Stimulated activated CD4-positive, alpha-beta T cell treated with anti-CD3 and anti-CD28 coated beads, Interleukin-12 subunit alpha, Interleukin-12 subunit beta, amount 100 ng/mL, for 24 hours (primary cell): Measurements from ENCODE around the gene ASIC2.

Source experiments
- DNase-seq, 2 experiments: peaks; one replicate each; pipeline ENCODE4 v3.0.0-alpha.2; 2020; ENCODE audit warnings: low read depth in 2 of 2

Gene ASIC2

DNA sequence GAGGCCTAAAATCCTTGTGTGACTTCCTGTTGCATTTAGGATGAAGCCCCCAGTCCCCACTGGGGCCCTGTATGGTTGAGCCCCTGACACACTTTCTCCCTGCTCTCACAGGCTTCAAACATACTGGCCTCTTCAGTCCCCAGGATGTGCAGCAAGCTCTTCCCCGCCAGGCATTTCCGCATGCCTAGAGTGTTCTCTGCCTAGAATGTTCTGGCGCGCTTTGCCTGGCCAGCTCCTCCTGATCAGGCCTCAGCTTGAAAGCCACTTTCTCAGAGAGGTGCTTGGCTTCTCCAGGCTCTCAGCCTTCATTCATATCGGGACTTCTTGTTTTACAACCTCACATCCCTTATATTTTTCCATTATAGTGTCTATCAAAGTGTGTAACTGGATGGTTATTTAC, 177.7 kb downstream of the ASIC2 start:
- no peak for DNase-seq

DNA sequence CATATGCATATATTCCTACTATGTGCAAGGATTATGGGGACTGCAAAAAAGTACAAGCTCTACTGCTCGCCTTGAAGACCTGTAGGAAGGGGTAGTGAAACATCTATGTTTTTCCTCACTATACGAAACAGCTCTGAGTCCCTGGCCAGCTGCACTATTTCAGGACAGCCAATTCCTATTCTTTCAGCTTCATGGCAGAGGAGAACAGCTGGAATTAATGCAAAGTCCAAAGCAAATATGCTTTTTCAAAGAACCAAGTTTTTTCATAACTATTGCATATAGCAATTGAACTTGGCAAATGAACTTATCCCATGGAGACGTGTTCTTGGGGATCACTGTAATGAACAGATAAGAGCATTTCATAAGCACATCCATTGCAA, 179.1 kb downstream of the ASIC2 start:
- no peak for DNase-seq

DNA sequence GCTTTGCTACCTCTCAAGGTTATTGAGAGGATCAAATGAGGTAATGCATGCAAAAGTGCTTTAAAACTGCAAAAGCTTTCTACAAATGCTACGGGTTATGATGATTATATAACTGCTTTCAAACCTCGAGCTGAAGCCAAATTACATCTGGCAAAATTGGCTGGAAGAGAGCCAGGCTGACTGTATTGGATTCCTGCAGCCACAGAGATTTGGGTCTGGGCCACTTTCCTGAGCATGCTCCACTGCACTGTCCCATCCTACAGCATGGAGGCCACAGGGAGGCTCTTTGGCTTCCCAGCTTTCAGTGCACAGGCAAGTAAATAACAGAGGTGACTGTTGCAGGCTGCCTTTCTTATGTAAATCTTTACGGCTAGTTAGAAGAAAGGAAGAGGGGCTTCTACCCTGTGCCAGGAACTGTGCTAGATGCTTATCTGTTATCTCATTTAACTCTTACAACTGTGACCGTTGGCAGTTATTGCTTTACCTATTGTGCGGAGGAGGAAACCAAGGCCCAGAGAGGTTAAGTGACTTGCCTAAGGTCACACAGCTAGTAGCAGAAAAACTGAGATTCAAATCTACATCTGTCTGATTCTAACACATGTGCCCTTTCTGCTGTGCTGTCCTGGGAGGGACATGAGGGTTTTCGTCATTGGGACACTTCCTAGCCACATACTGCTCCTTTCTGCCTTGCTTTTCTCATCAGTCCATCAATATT, 179.7 kb downstream of the ASIC2 start:
- DNase-seq = no peak

DNA sequence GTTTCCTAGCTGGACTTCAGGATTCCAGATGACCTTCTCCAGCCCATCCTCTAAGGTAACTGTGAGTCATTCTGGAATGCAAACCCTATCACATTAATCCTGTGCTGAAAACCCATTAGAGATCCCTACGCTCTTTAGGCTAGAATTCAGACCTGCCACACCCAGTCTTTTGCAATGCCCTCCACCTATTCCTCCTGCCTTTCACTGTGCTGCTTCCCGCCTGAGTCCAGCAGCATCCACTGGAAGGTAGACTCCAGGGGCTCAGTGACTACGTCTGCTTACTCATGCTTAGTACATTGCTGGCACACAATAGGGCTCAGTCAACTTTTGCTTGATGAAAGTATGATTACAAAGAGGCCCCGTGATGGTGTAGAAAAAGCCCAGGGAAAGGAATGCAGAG, 180.3 kb downstream of the ASIC2 start:
- DNase-seq = no peak

DNA sequence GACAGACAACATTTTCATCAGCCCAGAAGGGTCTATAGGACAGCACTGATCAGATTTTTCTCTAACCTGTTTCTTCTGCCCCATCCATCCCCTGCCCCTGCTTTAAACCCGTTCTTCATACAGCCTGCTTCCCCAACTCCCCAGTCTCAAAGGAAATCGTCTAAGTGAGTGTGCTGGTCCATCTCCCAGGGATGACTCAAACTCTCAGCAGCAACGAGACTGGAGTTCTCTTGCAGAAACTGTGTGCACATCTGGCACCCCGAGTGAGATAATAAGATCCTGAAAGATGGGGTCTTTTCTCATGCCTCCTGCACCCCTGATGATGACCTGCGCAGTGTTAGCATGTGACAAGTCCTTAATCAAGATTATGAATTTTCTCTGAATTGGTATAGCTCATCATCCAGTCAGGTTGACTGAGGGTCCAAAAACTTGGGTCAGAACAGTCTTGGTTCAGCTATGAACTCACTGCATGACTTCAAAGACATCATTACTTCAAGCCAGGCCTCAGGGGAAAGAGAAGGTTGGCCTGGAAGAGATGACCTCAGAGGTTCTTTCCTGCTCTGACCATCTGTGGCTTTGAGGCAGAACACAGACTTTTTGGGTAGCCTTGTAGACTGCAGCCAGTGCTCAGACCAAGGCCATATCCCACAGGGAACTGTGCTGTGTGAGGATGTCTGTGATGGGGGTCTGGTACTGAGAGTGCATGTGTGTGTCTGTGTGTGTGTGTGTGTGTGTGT, 183.6 kb downstream of the ASIC2 start:
- DNase-seq = no peak

GRCh38 chr17:33106525-33107165, 186.4 kb downstream of the ASIC2 start:
- DNase-seq = no peak

DNA sequence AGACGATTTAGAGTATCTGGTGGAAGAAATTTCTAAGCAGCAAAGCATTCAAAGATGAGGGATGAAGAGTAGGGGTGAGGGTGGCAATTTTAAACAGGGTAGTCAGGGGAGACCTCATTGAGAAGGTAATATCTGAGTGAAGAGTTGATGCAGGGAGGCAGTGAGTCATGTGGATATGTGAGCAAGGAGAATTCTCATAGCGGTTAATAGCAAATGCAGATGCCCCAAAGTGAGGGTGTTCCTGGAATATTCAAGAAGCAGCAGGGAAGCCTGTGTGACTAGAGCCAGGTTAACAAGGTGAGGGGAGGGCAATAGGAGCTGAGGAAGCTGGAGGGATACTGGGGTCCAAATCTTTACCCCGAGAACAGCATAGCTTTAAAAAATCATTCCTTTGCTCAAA, 187.2 kb downstream of the ASIC2 start:
- no peak for DNase-seq

DNA sequence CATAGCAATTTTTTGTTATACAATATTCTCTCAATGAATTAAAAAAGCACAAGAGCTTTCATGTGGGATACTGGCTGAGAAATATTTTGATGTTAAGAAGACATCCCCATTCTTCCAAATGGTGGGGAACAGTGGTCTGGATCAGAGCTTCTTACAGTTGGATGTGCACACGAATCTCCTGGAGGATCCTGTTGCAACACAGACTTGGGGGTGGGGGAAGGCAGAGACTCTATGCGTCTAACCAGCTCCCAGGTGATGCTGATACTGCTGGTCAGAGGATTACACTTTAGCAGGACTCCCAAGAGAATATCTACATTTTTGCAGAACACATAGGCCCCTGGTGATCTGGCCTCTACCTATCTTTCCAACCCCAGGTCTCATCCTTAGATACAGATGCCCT, 193.2 kb downstream of the ASIC2 start:
- no peak for DNase-seq

GRCh38 chr17:33099252-33099651, 193.8 kb downstream of the ASIC2 start:
- no peak for DNase-seq

- DNase-seq = no peak
Observed at GRCh38 chr17:33097411-33097810, 195.7 kb downstream of the ASIC2 start.

DNA sequence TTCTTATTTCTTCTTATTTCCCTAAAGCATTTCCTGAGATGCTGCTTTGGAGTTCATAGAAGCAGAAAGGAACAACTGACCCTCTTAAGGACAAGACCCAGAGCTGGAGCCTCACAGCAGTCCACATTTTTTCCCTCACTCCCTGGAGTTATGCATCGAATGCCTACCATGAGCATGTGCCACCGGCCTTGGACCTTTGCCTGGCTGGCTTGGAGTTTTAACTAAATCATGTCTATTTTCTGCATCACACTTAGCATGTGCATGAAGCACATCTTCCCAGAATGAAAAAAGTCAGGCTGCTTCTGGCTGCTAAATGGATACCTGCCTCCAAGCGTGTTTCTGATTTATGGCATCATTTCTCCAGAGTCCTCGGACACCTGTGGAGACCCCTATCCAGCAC, 196.9 kb downstream of the ASIC2 start:
- no peak for DNase-seq

DNA sequence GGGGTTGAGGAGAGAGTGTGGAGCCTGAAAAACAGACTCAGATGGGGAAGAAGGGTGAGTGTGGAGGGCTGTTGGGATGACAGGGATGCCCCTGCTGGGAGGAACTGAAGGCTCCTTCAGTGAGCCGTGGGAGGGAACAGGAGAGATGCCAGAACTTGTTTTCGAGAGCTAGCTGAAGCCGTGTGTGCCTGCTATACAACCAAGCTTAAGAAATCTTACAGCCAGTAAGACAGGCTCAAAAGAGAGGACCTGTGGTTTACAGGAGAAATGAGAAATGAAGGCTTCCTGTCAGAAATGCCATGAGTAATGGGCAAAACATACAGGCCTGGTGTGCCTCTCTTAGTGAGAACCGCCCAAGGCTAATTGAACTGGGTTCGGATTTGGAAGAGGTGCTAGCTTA, 201.8 kb downstream of the ASIC2 start:
- DNase-seq = no peak

- no peak for DNase-seq
Observed at GRCh38 chr17:33090806-33091205, 202.3 kb downstream of the ASIC2 start.

DNA sequence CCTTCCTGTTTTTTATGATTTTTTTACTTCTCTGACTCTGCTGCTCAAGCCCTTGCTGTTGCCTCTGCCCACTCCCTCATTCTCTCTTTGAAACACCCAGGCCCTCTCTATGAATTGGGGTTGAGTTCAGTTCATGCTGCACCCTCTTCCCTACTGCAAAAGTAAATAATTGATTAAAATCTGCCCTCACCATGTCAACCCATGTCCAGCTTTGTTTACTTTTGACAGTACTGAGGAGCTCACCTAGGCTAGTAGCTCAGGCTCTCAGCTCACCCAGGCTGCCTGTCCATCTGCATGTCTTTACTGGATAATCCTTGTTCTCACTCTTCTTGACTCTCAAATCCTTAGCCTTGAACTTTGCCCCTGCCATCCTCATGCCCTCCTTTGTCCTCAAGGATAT, 206.2 kb downstream of the ASIC2 start:
- no peak for DNase-seq

DNA sequence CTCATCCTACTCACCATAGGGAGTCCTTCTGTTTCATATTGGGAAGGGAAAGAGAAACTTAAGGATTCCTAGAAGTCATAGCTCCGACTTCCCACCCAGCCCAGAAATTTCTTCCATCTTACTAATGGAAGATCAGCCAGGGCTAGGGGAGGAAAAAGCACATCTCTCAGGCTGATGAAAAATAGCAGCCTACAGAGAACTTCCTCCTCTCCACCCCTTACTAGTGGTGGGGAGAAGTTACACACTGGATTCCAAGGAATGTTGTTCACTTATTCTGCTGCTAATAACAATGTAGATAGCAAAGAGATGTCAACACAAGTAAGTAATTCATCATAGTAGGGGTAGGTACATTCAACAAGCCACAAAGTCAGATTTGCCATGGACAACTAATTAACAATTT, 207.1 kb downstream of the ASIC2 start:
- no peak for DNase-seq

- no peak for DNase-seq
Observed at GRCh38 chr17:33085256-33085655, 207.8 kb downstream of the ASIC2 start.

GRCh38 chr17:33084755-33085154, 208.3 kb downstream of the ASIC2 start:
- DNase-seq = no peak

DNA sequence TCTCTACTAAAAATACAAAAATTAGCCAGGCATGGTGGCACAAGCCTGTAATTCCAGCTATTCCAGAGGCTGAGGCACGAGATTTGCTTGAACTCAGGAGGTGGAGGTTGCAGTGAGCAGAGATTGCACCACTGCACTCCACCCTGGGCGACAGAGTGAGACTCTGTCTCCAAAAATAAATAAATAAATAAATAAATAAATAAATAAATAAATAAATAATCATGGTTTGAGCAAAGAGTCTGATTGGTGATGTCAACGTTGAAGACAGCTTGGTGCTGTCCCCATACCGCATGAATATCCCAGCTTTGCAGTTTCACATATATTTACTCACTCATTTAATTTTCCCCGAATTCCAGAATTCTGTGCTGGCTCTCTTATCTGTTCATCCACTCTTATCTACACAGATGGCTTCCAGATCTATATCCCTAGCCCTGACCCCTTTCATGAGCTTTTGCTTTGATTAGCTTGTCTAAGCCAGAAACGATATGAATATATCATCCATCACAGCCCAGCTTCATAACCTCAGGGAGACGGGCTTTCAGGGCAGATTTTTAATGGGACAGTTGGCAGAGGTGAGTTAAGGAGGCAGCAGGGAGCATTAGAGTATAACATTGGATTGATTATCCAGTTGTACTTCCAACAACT, 210.4 kb downstream of the ASIC2 start:
- DNase-seq = no peak

GRCh38 chr17:33080091-33080490, 213.0 kb downstream of the ASIC2 start:
- DNase-seq = no peak

GRCh38 chr17:33079201-33079600, 213.9 kb downstream of the ASIC2 start:
- DNase-seq = no peak

- DNase-seq = no peak
Observed at GRCh38 chr17:33076979-33077378, 216.1 kb downstream of the ASIC2 start.

- no peak for DNase-seq
Observed at GRCh38 chr17:33073416-33073815, 219.7 kb downstream of the ASIC2 start.
